ENCODE results near the gene INVS.

- TF ChIP-seq CTCF (IDR thresholded peaks at IDR 0.05) (no peak), POLR2A (IDR thresholded peaks at IDR 0.05) (no peak)
Measured at GRCh38 chr9:100315561-100315960, 216.5 kb downstream of the INVS start.
